NCI-H524 (cell line): Measurements from ENCODE around the gene RASAL1.

Experiments
- DNase-seq, 2 experiments: peaks; one replicate each; lab custom pipeline; 2025; lab: John Stamatoyannopoulos, UW

RASAL1 gene, protein sequence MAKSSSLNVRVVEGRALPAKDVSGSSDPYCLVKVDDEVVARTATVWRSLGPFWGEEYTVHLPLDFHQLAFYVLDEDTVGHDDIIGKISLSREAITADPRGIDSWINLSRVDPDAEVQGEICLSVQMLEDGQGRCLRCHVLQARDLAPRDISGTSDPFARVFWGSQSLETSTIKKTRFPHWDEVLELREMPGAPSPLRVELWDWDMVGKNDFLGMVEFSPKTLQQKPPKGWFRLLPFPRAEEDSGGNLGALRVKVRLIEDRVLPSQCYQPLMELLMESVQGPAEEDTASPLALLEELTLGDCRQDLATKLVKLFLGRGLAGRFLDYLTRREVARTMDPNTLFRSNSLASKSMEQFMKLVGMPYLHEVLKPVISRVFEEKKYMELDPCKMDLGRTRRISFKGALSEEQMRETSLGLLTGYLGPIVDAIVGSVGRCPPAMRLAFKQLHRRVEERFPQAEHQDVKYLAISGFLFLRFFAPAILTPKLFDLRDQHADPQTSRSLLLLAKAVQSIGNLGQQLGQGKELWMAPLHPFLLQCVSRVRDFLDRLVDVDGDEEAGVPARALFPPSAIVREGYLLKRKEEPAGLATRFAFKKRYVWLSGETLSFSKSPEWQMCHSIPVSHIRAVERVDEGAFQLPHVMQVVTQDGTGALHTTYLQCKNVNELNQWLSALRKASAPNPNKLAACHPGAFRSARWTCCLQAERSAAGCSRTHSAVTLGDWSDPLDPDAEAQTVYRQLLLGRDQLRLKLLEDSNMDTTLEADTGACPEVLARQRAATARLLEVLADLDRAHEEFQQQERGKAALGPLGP

DNA sequence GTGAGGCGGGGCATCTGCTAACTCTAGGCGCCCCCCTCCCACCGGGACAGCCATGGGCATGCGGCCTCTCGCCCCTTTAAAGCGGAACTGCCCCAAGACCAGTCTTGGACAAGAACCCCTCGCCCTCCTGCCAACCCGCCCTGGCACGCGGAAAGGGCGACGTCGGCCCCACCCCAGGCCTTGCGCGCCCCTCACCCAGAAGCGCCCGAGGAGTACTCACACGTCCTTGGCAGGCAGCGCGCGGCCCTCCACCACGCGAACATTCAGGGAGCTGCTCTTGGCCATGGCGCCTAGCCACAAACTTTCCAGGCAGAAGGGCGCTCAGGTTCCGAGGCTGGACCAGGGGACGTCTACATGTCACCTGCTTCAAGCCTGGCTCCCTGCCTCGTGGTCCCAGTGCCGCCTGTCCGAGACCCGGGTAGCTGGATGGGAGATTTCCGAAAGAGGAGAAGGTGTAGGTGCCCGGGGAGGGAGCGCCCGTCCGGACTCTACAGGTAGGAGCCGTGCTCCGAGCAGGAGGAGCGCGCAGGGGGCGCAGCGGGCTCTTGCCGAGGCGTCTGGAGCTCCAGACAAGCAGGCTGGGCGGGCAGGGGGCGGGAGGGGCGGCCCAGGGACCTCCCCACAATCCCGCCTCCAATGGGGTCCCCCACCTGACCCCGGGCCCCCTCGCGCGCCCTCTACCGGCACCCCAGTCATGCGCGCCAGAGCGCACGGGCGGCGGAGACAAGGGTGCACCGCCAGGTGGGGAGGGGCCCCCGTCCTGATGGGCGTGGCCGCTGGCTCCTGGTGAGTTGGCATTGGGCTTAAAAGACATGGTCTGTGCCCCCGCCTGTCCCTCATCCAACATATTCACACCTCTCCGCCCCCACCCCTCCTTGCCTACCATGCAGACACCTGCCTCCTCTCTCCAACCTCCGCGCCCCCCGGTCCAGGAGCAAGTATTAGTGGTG, at the start of gene RASAL1:
RASAL1 (minus strand) TSS at position 584 of the 950 bp plus-strand sequence; CDS start at position 285, 299 bp downstream.
- DNase-seq, result peak in 1 of 2 experiments; percentile 49

DNA sequence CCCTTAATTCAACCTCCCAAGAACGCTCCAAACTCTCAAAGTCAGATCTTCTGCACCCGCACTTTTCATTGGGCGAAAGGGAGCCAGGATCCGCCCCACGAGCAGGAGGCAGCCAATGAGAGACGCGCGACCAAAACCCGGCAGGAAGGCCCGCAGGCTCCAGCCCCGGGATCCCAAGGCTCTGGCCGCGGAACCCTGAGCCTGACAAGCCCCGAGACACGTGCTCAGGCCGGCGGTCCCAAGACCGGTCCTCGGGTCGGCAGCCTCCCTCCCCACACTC, 49.3 kb upstream of the RASAL1 start:
- peak; percentile 56 to 67 for DNase-seq

DNA sequence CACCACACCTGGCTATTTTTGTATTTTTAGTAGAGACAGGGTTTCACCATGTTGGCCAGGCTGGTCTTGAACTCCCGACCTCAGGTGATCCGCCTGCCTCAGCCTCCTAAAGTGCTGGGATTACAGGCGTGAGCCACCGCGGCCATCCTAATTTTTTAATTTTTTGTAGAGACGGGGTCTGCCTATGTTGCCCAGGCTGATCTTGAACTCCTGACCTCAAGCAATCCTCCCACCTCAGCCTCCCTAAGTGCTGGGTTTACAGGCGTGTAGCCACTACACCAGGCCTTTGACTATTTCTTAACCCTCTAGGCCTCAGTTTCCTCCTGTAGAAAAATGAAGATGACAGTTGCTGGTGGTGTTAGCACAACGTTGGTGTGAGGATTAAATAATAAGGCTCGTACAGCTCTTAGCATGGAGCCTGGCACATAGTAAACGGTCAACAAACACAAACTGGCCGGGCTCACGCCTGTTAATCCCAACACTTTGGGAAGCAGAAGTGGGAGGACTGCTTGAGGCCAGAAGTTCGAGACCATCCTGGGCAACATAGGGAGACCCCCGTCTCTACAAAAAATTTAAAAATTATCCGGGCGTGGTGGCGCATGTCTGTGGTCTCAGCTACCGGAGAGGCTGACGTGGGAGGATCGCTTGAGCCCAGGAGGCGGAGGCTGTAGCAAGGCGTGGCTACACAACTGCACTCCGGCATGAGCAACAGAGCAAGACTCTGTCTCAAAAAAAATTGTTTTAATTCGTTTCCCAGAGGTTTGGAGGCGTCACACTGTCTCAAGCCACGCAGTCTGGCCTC, 48.7 kb upstream of the RASAL1 start:
- DNase-seq, result no peak

DNA sequence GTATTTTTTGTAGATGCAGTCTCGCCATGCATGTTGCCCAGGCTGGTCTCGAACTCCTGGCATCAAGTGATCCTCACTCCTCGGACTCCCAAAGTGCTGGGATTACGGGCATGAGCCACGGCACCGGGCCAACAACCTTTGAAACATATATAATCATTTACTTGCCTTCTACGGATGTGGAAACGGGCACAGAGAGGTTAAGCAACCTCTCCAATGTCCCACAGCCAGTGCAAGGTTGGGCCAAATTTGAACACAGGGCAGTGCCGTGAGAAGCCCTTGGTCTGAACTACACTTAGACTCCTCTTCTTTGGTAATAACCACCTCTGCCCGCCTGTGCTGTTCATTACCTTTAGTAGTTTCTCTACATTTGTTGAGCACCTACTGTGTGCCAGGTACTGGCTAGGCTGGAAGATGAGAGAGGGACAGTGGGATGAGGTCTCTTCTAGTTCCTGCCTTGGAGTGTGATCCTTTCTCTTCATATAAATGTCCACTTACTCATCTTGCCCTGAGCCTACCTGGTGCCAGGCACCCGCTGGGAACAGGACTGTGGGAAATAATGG, 47.5 kb upstream of the RASAL1 start:
- DNase-seq, result no peak

DNA sequence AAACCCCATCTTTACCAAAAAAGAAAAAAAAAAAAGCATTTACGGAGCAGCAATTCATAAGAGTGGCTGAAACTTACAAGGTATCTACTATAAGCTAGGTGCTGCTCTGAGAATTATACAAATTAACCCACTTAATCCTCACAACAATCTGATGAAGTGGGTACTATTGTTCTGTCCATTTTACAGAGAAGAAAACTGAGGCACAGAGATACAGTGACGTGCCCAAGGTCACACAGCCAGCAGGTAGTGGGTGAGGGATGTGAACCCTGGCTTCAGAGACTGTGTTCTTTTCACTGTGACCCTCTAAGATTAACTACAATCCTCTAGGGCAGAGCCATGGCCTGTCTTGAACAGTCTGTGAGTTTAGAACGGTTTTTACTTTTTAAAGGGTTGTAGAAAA, 46.4 kb upstream of the RASAL1 start:
- no peak for DNase-seq

DNA sequence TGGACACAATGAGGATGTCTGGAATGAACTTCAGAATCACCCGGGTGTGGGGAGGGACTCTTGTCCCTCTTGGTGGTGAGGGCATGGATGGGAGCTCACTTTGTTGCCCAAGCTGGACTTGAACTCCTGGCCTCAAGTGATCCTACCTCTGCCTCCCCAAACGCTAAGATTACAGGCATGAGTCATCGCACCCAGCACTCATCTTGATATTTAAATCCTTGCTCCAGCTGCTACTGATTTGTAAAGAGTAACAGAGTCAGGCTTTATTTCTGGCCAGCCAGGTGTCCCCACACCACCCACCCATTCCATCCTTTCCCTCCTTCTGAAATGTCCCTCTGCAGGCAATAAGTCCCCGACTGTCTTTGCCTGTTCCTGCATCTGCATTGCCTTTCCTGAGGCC, 44.8 kb upstream of the RASAL1 start:
- peak in 1 of 2 experiments; percentile 28 for DNase-seq

DNA sequence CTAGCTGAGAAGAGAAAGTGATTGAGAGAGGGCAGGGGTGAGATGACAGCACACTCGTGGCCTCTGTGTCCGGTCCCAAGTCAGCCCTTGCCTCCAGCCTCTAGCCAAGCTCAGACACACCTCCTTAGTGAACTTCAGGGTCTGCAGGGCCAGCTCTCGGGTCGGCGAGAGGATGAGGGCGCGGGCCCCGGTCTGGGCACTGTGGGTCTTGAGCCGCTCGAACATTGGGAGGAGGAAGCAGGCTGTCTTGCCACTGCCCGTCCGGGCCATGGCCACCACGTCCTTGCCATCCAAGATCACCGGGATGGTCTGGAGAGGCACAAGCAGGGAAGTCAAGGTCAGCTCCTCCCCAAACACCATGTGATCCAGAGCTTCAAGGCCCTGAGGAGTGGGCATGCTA, 43.5 kb upstream of the RASAL1 start:
- no peak for DNase-seq

DNA sequence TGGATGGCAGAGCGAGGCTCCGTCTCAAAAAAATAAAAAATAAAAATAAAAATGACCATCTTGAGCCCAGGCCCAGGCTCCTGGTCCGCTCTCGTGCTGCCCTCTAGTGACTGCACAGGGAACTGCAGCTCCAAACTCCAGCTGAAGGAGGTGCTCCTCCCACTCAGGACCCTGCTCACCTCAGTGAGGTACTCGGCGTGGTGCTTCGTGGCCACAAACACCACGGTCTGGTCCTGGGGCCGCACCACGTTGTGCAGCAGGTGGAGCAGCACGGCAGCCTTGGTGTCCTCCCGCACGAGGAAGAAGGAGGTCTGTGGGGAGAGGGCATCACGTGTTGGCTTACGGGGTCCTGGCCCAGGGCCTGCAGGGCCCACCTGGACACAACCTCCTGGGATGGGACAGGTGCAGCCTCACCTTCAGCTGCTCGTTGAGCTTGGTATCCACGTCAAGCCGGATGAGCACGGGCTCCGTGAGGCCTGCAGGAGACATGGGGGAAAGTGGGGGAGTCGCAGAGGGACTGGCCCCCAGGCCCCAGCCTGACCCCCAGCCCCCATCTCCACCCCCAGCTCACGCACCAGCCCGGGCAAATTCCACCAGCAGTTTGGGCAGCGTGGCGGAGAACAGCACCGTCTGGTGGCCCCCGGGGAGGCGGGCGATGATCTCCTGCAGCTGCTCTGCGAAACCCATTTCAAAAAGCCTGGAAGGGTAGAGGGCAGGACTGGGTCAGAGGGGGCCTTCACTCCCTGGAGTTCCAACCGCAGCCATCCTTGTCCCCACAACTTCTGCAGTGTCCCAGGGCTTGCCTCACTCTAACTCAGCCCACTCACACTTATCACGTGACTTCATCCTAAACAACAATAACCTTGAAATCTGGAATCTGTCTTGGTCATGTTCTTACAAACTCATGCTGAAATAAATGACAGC, 39.2 kb upstream of the RASAL1 start:
- peak in 1 of 2 experiments; percentile 19 for DNase-seq

DNA sequence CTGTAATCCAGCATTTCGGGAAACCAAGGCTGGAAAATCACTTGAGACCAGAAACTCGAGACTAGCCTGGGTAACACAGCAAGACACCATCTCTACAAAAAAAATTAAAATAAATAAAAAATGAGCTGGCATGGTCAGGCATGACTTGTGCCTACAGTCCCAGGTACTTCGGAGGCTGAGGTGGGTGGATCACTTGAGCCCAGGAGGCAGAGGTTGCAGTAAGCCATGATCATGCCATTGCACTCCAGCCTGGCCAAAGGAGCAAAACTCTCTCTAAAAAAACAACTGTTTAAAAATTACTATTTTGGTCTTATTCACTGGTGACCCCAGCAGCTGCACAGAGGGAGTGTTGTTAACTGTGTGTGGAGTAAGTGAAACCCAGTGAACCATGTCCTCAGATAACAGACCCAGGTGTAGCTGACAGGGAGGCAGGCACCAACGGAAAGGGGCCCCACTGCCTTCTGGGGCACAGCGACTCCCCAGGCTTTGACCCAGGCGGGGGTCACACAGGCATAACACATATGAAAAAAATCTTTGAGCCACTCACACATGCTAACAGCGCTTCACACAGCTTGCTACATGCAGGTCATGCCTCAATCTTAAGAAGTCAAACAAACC, 37.6 kb upstream of the RASAL1 start:
- DNase-seq, result no peak

DNA sequence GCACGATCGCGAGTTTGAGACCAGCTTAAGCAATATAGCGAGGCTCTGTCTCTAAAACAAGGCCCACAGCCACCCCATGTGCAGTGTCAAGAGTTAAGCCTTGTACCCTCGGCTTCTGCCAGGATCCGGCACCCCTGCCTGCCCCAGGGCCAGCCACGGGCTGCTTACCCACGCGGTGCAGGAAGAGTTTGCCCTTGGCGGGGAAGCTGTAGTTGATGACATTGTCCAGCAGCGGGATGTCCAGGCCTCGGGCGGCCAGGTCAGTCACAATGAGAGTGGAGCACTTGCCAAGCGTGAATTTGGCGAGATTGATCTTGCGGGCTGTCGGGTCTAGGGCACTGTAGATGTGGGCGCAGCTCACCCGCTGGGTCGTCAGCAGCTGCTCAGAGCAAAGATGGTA, 36.6 kb upstream of the RASAL1 start:
- no peak for DNase-seq

DNA sequence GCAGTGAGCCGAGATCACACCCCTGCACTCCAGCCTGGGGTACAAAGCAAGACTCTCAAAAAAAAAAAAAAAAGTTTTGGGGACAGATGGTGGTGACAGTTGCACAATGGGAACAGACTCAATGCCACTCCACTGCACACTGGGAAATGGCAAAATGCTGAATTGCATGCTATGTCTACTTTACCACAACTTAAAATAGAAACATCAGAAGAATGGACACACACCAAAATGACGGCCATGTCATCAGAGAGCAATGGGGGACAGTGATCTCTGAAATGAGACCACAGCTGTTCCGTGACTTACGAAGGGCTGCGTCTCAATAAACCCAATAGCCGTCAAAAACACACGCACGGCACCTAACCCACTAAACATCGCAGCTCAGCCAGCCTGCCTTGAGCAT, 36.0 kb upstream of the RASAL1 start:
- no peak for DNase-seq

DNA sequence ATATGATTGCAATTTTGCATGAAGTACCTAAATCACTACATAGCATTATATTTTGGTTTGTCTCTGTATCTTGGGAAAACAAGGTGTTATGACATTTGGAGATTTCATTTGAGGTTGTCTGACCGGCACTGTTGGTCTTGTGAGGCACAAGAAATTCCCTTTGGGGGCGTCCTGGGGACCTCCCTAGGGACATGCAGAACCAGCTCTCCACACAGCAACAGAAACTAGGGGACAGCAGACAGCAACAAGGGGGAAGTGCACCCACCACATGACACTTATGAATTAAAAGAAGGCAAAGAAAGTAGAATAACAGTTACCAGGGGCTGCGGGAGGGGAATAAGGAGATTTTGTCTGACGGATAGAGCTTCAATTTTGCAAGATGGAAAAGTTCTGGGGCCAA, 35.4 kb upstream of the RASAL1 start:
- DNase-seq, result no peak

DNA sequence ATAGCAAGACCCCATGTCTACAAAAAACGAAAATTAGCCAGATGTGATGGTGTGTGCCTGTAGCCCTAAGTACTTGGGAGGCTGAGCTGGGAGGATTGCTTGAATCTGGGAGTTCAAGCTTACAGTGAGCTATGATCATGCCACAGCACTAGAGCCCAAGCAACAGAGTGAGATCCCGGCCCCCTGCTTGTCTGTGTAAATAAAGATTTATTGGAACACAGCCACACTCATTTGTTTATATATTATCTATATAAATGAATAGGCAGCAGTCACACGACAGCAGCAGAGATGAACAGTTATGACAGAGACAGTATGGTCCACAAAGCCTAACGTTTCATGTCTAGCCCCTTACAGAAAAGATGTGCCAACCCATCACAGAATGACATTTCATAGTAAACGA, 34.9 kb upstream of the RASAL1 start:
- no peak for DNase-seq

DNA sequence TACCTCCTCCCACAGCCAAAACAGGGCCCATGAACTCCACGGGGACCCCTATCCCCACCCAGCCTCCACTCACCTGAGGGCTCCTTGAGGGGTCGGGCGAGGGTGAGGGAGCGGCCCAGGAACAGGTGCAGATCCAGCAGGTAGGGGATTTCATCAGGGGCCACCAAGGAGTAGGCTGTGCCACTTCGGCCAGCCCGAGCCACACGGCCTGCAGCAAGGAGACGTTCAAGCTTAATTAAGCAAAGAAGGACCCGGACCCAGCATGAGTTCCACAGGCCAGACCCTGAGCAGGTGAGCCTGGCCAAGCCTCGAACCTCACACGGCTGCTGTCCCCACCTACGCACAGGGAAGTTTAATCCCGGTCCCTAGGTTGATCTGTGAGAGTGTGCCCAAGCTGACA, 34.1 kb upstream of the RASAL1 start:
- no peak for DNase-seq

DNA sequence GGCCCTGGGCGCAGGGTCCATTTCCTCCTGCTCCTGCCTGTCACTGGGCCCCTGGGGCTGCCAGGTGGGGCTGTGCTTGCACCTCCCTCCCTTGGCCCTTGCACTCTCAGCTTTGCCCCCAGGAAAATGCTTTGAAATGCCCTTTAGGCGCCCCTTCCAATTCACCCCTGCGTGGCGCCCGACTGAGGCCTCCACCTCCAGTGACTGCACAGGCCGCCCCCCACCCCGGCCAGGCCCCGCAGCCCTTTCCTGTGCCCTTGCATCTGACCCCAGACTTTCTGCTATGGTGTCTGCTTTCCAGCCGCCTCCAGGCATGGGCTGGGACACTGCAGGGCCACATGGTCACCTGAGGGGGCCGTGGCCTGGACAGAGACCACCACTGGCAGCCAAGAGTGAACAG, 32.3 kb upstream of the RASAL1 start:
- no peak for DNase-seq

DNA sequence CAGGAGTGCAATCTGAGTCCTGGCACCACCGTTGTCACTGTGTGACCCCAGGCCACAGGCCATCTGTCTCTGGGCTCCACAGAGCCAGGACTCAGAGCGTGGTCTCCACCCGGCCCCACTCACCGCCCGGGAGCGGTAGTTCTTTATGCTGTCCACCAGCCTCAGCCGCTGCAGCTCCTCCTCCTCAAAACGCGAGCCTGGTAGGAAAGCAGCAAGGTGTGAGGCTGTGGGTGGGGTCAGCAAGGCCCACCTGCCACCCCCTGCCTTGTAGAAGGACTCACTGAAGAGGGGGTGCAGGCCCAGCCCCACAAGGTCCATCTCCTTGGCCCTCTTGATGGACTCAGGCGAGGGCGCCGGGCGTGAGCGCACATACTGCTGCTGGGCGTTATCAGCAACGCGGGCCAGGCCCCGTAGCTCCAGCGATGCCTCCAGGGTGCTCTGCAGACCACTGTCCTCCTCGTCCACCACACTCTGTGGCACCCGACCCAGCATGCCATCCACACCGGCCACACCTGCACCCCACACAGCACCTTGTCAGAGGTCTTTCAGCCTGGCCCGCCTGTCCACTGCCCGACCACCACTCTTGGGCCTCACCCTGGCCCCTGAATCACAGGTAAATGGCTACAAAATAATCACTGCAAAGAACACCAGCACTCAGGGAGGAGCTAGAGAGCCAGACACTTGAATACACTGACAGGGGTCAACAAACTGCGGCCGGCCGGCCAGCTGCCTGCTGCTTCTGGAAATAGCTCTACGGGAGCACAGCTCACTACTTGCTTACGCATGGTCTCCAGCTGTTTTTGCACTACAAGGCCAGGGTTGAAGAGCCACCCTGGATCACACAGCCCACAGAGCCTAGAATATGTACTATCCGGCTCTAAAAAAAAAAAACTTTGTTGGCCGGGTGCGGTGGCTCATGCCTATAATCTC, 30.2 kb upstream of the RASAL1 start:
- DNase-seq, result no peak

DNA sequence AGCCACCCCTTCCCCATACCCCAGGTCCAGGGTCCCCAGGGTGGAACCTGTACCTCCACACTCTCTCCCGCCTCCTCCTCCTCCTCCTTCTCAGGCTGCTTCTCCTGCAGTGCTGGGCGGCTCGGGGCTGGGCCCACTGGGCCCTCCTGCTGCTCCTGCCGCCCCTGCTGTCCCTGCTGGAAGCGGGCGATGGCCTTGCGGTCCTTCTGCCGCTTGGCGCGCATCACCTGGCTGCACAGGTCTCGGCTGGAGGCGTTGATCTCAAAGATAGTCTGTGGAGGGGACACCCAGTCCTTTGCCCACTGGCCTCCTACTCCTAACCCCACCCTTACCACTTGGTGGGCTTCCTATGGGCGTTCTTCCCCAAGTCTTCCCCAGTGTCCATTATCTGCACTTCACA, 28.5 kb upstream of the RASAL1 start:
- DNase-seq, result no peak

DNA sequence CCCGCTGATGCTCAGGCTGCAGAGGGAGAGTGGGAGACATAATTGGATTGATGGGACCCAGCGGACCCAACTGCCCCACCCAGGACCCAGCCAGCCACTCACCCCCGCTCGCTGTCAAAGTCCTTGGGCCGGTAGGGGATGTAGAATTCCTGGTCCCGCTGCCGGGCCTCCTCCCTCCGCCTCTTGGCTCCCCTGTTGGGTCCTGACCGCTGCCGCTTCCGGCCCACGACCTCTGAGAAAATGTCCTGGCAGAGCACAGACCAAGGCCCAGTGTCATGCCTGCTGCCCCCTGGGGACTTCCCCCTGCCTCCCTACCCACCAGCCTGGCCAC, 27.4 kb upstream of the RASAL1 start:
- DNase-seq, result no peak
